ENCODE measurements around the gene TIAM1. TPM values are rescaled to one million over a fixed set of nuclear protein-coding genes. Genes with fewer than 3 reads are reported as not detected.

TIAM1 gene
- total and polyA plus RNA-seq, 4 donors = 3.5 to 58.0 (median 11.8) TPM

GRCh38 chr21:31252611-31253010, 91.5 kb downstream of the TIAM1 start:
- WGBS, 2 donors = 76 to 82% methylated on average over 6 of the region's 6 CpGs
- Histone ChIP-seq H3K4me1 (ENCODE audit: control insufficient read depth in 5 of 5, insufficient read depth in 5 of 5, low read length in 5 of 5) (peaks cover 0 to 14% (median 2%) of the 10 kb centered on the region in 5 donors), H3K9ac (ENCODE audit: insufficient read depth in 1 of 2, low read length in 2 of 2) (no peak overlapping the region), H3K27me3 (ENCODE audit: control insufficient read depth in 3 of 3, insufficient read depth in 3 of 3, low read length in 2 of 3) (no peaks in the 10 kb centered on the region), H3K9me3 (ENCODE audit: control insufficient read depth in 4 of 4, insufficient read depth in 3 of 4, low read length in 3 of 4) (peaks cover 0 to 2% (median 0%) of the 10 kb centered on the region in 4 donors), H3K36me3 (ENCODE audit: control insufficient read depth in 4 of 4, insufficient read depth in 4 of 4, low read length in 4 of 4) (peaks cover 0 to 10% (median 4%) of the 10 kb centered on the region in 4 donors), H3K4me3 (no peak overlapping the region), H3K27ac (ENCODE audit: low read depth in 1 of 2, low read length in 1 of 2) (no peak overlapping the region)
- ATAC-seq (ENCODE audit: insufficient read depth, low FRiP score) = no peak
- TF ChIP-seq, protein P1, sequence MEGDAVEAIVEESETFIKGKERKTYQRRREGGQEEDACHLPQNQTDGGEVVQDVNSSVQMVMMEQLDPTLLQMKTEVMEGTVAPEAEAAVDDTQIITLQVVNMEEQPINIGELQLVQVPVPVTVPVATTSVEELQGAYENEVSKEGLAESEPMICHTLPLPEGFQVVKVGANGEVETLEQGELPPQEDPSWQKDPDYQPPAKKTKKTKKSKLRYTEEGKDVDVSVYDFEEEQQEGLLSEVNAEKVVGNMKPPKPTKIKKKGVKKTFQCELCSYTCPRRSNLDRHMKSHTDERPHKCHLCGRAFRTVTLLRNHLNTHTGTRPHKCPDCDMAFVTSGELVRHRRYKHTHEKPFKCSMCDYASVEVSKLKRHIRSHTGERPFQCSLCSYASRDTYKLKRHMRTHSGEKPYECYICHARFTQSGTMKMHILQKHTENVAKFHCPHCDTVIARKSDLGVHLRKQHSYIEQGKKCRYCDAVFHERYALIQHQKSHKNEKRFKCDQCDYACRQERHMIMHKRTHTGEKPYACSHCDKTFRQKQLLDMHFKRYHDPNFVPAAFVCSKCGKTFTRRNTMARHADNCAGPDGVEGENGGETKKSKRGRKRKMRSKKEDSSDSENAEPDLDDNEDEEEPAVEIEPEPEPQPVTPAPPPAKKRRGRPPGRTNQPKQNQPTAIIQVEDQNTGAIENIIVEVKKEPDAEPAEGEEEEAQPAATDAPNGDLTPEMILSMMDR (IDR thresholded peaks at IDR 0.05; ENCODE audit: control extremely low read depth, extremely low read depth) = no peak
- DNase-seq = no peak

DNA sequence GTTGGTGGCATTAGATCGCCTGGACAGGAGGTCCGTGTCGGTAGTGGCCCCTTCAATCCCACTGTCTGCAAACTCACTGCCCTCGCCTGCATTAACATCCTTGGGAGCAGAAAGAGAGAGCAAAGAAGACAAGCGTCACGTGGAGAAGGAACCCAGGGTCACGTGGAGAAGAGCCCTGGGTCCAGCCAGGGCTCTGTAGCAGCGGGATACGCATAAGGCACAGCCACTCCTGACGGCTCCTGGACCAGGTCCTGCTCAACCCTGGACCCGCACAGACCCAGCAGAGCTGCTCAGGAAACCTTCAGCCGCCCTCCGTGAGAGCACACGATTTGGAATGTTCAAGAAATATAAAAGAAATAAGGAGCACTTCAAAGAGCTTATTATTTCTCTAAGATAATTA, 92.0 kb downstream of the TIAM1 start:
- H3K4me3 ChIP-seq = no peak overlapping the region
- peaks cover 0 to 14% (median 2%) of the 10 kb centered on the region in 5 donors for H3K4me1 ChIP-seq (ENCODE audit: control insufficient read depth in 5 of 5, insufficient read depth in 5 of 5, low read length in 5 of 5)
- no peak overlapping the region for H3K27ac ChIP-seq (ENCODE audit: low read depth in 1 of 2, low read length in 1 of 2)
- 93 to 98% methylated on average over 14 of the region's 14 CpGs for WGBS, 2 donors
- peaks cover 0 to 10% (median 4%) of the 10 kb centered on the region in 4 donors for H3K36me3 ChIP-seq (ENCODE audit: control insufficient read depth in 4 of 4, insufficient read depth in 4 of 4, low read length in 4 of 4)
- ATAC-seq (ENCODE audit: insufficient read depth, low FRiP score) (no peak), DNase-seq (no peak)
- H3K27me3 ChIP-seq (ENCODE audit: control insufficient read depth in 3 of 3, insufficient read depth in 3 of 3, low read length in 2 of 3) = no peaks in the 10 kb centered on the region
- H3K9ac ChIP-seq (ENCODE audit: insufficient read depth in 1 of 2, low read length in 2 of 2) = no peak overlapping the region
- H3K9me3 ChIP-seq (ENCODE audit: control insufficient read depth in 4 of 4, insufficient read depth in 3 of 4, low read length in 3 of 4) = peaks cover 0 to 2% (median 0%) of the 10 kb centered on the region in 4 donors
- TF ChIP-seq, protein P1 (IDR thresholded peaks at IDR 0.05; ENCODE audit: control extremely low read depth, extremely low read depth) = no peak

GRCh38 chr21:31251686-31252085, 92.4 kb downstream of the TIAM1 start:
- ATAC-seq (ENCODE audit: insufficient read depth, low FRiP score) = no peak
- DNase-seq = no peak
- TF ChIP-seq, protein P1 (IDR thresholded peaks at IDR 0.05; ENCODE audit: control extremely low read depth, extremely low read depth) = no peak

DNA sequence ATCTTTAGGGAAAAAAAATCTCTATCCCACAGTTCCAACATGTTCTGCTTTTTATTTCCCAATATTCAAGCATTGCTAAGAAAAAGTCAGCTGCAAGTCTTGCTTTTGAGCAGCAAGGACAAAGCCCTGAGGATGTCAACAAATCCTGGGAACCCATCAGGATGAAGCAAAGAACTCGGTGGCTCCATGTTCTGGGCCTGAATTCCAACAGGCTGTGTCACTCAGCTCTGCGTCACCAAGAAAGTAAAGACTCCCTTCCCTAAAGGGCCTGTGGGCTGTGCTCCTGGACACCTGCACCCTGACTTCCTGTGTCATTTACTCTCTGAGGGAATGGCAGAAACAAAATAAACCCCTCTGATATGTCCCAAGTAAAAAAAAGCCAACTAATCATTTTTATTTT, 95.5 kb downstream of the TIAM1 start:
- peaks cover 0 to 26% (median 11%) of the 10 kb centered on the region in 4 donors for H3K36me3 ChIP-seq (ENCODE audit: control insufficient read depth in 4 of 4, insufficient read depth in 4 of 4, low read length in 4 of 4)
- H3K27me3 ChIP-seq (ENCODE audit: control insufficient read depth in 3 of 3, insufficient read depth in 3 of 3, low read length in 2 of 3) = no peaks in the 10 kb centered on the region
- ATAC-seq (ENCODE audit: insufficient read depth, low FRiP score) (no peak), DNase-seq (no peak)
- 84 to 98% methylated on average over 2 of the region's 2 CpGs for WGBS, 2 donors
- H3K4me3 ChIP-seq = no peak overlapping the region
- no peak overlapping the region for H3K27ac ChIP-seq (ENCODE audit: low read depth in 1 of 2, low read length in 1 of 2)
- TF ChIP-seq, protein P1 (IDR thresholded peaks at IDR 0.05; ENCODE audit: control extremely low read depth, extremely low read depth) = no peak
- H3K9me3 ChIP-seq (ENCODE audit: control insufficient read depth in 4 of 4, insufficient read depth in 3 of 4, low read length in 3 of 4) = peaks cover 0 to 10% (median 4%) of the 10 kb centered on the region in 4 donors
- H3K9ac ChIP-seq (ENCODE audit: insufficient read depth in 1 of 2, low read length in 2 of 2) = no peak overlapping the region
- H3K4me1 ChIP-seq (ENCODE audit: control insufficient read depth in 5 of 5, insufficient read depth in 5 of 5, low read length in 5 of 5) = peaks cover 0 to 4% (median 0%) of the 10 kb centered on the region in 5 donors

More at GRCh38 chr21:31251686-31252085, 92.4 kb downstream of the TIAM1 start:
- Histone ChIP-seq H3K4me1 (ENCODE audit: control insufficient read depth in 5 of 5, insufficient read depth in 5 of 5, low read length in 5 of 5) (peaks cover 0 to 14% (median 2%) of the 10 kb centered on the region in 5 donors), H3K9me3 (ENCODE audit: control insufficient read depth in 4 of 4, insufficient read depth in 3 of 4, low read length in 3 of 4) (peaks cover 0 to 2% (median 0%) of the 10 kb centered on the region in 4 donors), H3K36me3 (ENCODE audit: control insufficient read depth in 4 of 4, insufficient read depth in 4 of 4, low read length in 4 of 4) (peaks cover 0 to 10% (median 4%) of the 10 kb centered on the region in 4 donors), H3K27me3 (ENCODE audit: control insufficient read depth in 3 of 3, insufficient read depth in 3 of 3, low read length in 2 of 3) (no peaks in the 10 kb centered on the region), H3K4me3 (no peak overlapping the region), H3K9ac (ENCODE audit: insufficient read depth in 1 of 2, low read length in 2 of 2) (no peak overlapping the region), H3K27ac (ENCODE audit: low read depth in 1 of 2, low read length in 1 of 2) (no peak overlapping the region)
- WGBS, 2 donors = 95 to 96% methylated on average over 28 of the region's 28 CpGs

Measured in lung (tissue), 12 donors.